Thoracic aorta (tissue), 2 donors: ENCODE measurements around the gene ZNF232. TPM values are rescaled to one million over a fixed set of nuclear protein-coding genes. Genes with fewer than 3 reads are reported as not detected.
"Not testable (repeated sequence)": the region's sequence is repeated elsewhere in the genome, so short reads cannot be mapped to it uniquely, and the experiment has no call there.

Source experiments
- ATAC-seq: fragments of 150-250 bp; one replicate; pipeline ENCODE4 v1.8.0; 2017; ENCODE audit warnings: low read depth; ENCODE audit not compliant: insufficient number of reproducible peaks, low FRiP score
- DNase-seq: peaks from one replicate; pipeline ENCODE4 v3.0.0-alpha.2; 2020; ENCODE audit warnings: low spot score
- H3K27ac ChIP-seq, 2 donors: fragments of 200-600 bp; sonication (generic); 1 replicate in 1 of 2; 2 replicates in 1 of 2; pipeline ENCODE4 v1.5.1; 2016; ENCODE audit warnings: mild to moderate bottlenecking in 2 of 2, moderate library complexity in 2 of 2
- H3K27me3 ChIP-seq: fragments of 200-600 bp; sonication (generic); replicated peaks from 2 replicates; pipeline ENCODE4 v1.6.0; 2016; ENCODE audit warnings: mild to moderate bottlenecking; ENCODE audit not compliant: insufficient read depth
- H3K36me3 ChIP-seq: fragments of 200-600 bp; sonication (generic); one replicate; pipeline ENCODE4 v1.5.1; 2016
- H3K4me1 ChIP-seq, 2 donors: fragments of 200-600 bp; sonication (generic); 1 replicate in 1 of 2; 2 replicates in 1 of 2; pipeline versions ENCODE4 v1.5.1 to v1.6.0; 2016; ENCODE audit warnings: low read depth in 2 of 2, mild to moderate bottlenecking in 1 of 2; ENCODE audit not compliant: control insufficient read depth in 1 of 2
- H3K4me3 ChIP-seq: fragments of 200-600 bp; sonication (generic); 2 replicates; pipeline ENCODE4 v1.5.1; 2016; ENCODE audit warnings: mild to moderate bottlenecking
- H3K9me3 ChIP-seq: fragments of 200-600 bp; sonication (generic); 2 replicates; pipeline ENCODE4 v1.5.1; 2016
- CTCF ChIP-seq: fragments of 200-600 bp; sonication (generic); IDR thresholded peaks from one replicate; pipeline ENCODE4 v1.5.1; 2019; ENCODE audit warnings: antibody characterized with exemption
- total RNA-seq, 2 donors: library from RNA; depleted of rRNA; stranded (reverse); fragments of >200 nt; gene quantifications; one replicate each; pipeline versions ENCODE4 v1.1.0 to v1.2.3, GENCODE V29; 2016

Gene ZNF232
- total RNA-seq, 2 donors from 2014 or later: 6.7 to 7.2 TPM

GRCh38 chr17:5135726-5136579 is 24.3 kb upstream of the ZNF232 start:
- no peaks in the 10 kb centered on the region for H3K9me3 ChIP-seq
- H3K36me3 ChIP-seq: no peaks in the 10 kb centered on the region
- TF ChIP-seq CTCF: no peak
- H3K4me3 ChIP-seq: no peak overlapping the region
- no peaks in the 10 kb centered on the region for H3K4me1 ChIP-seq
- no peak overlapping the region for H3K27ac ChIP-seq
- DNase-seq (no peak), ATAC-seq (no peak)
- no peaks in the 10 kb centered on the region for H3K27me3 ChIP-seq

GRCh38 chr17:5135131-5135712 is 23.5 kb upstream of the ZNF232 start:
- H3K4me3 ChIP-seq, H3K4me1 ChIP-seq, H3K36me3 ChIP-seq, H3K27ac ChIP-seq, H3K9me3 ChIP-seq, H3K27me3 ChIP-seq, ATAC-seq, DNase-seq: not testable (repeated sequence)

- ATAC-seq, H3K36me3 ChIP-seq: not testable (repeated sequence)
Measured at GRCh38 chr17:5134571-5134970, 22.9 kb upstream of the ZNF232 start.

GRCh38 chr17:5133961-5134360 is 22.3 kb upstream of the ZNF232 start:
- H3K36me3 ChIP-seq, H3K4me3 ChIP-seq, H3K9me3 ChIP-seq, H3K4me1 ChIP-seq, H3K27ac ChIP-seq, H3K27me3 ChIP-seq, ATAC-seq, DNase-seq: not testable (repeated sequence)

More at GRCh38 chr17:5134571-5134970, 22.9 kb upstream of the ZNF232 start:
- not testable (repeated sequence) for H3K9me3 ChIP-seq, H3K4me1 ChIP-seq, H3K27me3 ChIP-seq, H3K4me3 ChIP-seq, H3K27ac ChIP-seq, DNase-seq

- no peak overlapping the region for H3K4me3 ChIP-seq
- no peaks in the 10 kb centered on the region for H3K4me1 ChIP-seq
- H3K27me3 ChIP-seq: no peaks in the 10 kb centered on the region
- no peak for TF ChIP-seq CTCF
- H3K27ac ChIP-seq: no peak overlapping the region
- no peaks in the 10 kb centered on the region for H3K36me3 ChIP-seq
- ATAC-seq (no peak), DNase-seq (no peak)
- no peaks in the 10 kb centered on the region for H3K9me3 ChIP-seq
Measured at GRCh38 chr17:5133311-5133710, 21.6 kb upstream of the ZNF232 start.

GRCh38 chr17:5132503-5133225 is 21.0 kb upstream of the ZNF232 start:
- H3K9me3 ChIP-seq, H3K36me3 ChIP-seq, ATAC-seq, H3K4me1 ChIP-seq, H3K27ac ChIP-seq, H3K27me3 ChIP-seq, H3K4me3 ChIP-seq, DNase-seq: not testable (repeated sequence)

GRCh38 chr17:5131799-5132502 is 20.3 kb upstream of the ZNF232 start:
- H3K9me3 ChIP-seq, ATAC-seq, DNase-seq, H3K27me3 ChIP-seq, H3K4me1 ChIP-seq, H3K4me3 ChIP-seq, H3K36me3 ChIP-seq, H3K27ac ChIP-seq: not testable (repeated sequence)
